Stimulated activated CD4-positive, alpha-beta T cell treated with anti-CD3 and anti-CD28 coated beads, Interleukin-12 subunit alpha, Interleukin-12 subunit beta, amount 100 ng/mL, for 4 hours (primary cell): ENCODE measurements around the gene LINC01488.

Experiments used
- DNase-seq: peaks from one replicate; pipeline ENCODE4 v3.0.0-alpha.2; 2020

Gene LINC01488

GRCh38 chr11:69512136-69512535 lies 30.7 kb downstream of the LINC01488 start:
- DNase-seq, result no peak

- DNase-seq, result no peak
These were observed 31.3 kb downstream of the LINC01488 start for GRCh38 chr11:69512790-69513189.

GRCh38 chr11:69513196-69513595 lies 31.7 kb downstream of the LINC01488 start:
- DNase-seq, result no peak

GRCh38 chr11:69513663-69514224 lies 32.3 kb downstream of the LINC01488 start:
- no peak for DNase-seq

GRCh38 chr11:69514771-69515170 lies 33.3 kb downstream of the LINC01488 start:
- no peak for DNase-seq

GRCh38 chr11:69515271-69516245 lies 34.1 kb downstream of the LINC01488 start:
- no peak for DNase-seq

- DNase-seq, result no peak
These were observed 35.1 kb downstream of the LINC01488 start for GRCh38 chr11:69516526-69516925.

GRCh38 chr11:69518081-69518950 lies 36.9 kb downstream of the LINC01488 start:
- DNase-seq, result no peak

- DNase-seq, result no peak
These were observed 38.9 kb downstream of the LINC01488 start for GRCh38 chr11:69520186-69520916.

GRCh38 chr11:69521457-69521856 lies 40.0 kb downstream of the LINC01488 start:
- no peak for DNase-seq

- no peak for DNase-seq
These were observed 42.0 kb downstream of the LINC01488 start for GRCh38 chr11:69523453-69523852.

GRCh38 chr11:69524291-69524882 lies 42.9 kb downstream of the LINC01488 start:
- no peak for DNase-seq

- DNase-seq, result no peak
These were observed 43.5 kb downstream of the LINC01488 start for GRCh38 chr11:69524991-69525411.

- DNase-seq, result no peak
These were observed 44.3 kb downstream of the LINC01488 start for GRCh38 chr11:69525516-69526452.

- DNase-seq, result no peak
These were observed 45.0 kb downstream of the LINC01488 start for GRCh38 chr11:69526453-69526810.

GRCh38 chr11:69529001-69529400 lies 47.5 kb downstream of the LINC01488 start:
- DNase-seq, result no peak

GRCh38 chr11:69530278-69531070 lies 49.0 kb downstream of the LINC01488 start:
- no peak for DNase-seq

GRCh38 chr11:69531071-69531716 lies 49.7 kb downstream of the LINC01488 start:
- DNase-seq, result no peak

- no peak for DNase-seq
These were observed 50.2 kb downstream of the LINC01488 start for GRCh38 chr11:69531717-69532088.
